Natural killer cell (primary cell): ENCODE data around the gene XYLT2. TPM values are rescaled to one million over a fixed set of nuclear protein-coding genes. Genes with fewer than 3 reads are reported as not detected.

Experiments
- ATAC-seq, 3 donors: fragments of 150-1000 bp in 2 of 3; fragments of 200-7000 bp in 1 of 3; cut with Tn5 transposase; 1 replicate in 1 of 3; 2 replicates in 2 of 3; pipeline ENCODE4 v1.10.0; 2021; ENCODE audit warnings: mild to moderate bottlenecking in 2 of 3, moderate library complexity in 2 of 3
- DNase-seq, 2 donors: peaks; one replicate each; pipeline versions ENCODE4 v3.0.0 to v3.0.0-alpha.2; 2013 to 2021; ENCODE audit warnings: mixed read lengths in 1 of 2
- H3K27ac ChIP-seq: one replicate; pipeline ENCODE4 v1.5.1; 2013; ENCODE audit warnings: mild to moderate bottlenecking, low read length
- H3K27me3 ChIP-seq: one replicate; pipeline ENCODE4 v1.6.1; 2013; ENCODE audit warnings: low read length; ENCODE audit not compliant: control insufficient read depth, insufficient read depth
- H3K36me3 ChIP-seq: one replicate; pipeline ENCODE4 v1.6.1; 2013; ENCODE audit warnings: low read length; ENCODE audit not compliant: control insufficient read depth, insufficient read depth
- H3K4me1 ChIP-seq: one replicate; pipeline ENCODE4 v1.6.1; 2013; ENCODE audit warnings: low read length; ENCODE audit not compliant: control insufficient read depth, insufficient read depth
- H3K4me3 ChIP-seq: one replicate; pipeline ENCODE4 v1.5.1; 2013; ENCODE audit warnings: low read length
- H3K9me3 ChIP-seq: one replicate; pipeline ENCODE4 v1.6.1; 2013; ENCODE audit warnings: low read length; ENCODE audit not compliant: control insufficient read depth, insufficient read depth
- H3K27ac Mint-ChIP-seq, 2 donors: one replicate each; pipeline ENCODE4 v1.8.0; 2022; ENCODE audit warnings: mild to moderate bottlenecking in 2 of 2, mixed read lengths in 2 of 2, moderate library complexity in 1 of 2
- H3K27me3 Mint-ChIP-seq, 2 donors: one replicate each; pipeline ENCODE4 v1.8.0; 2022; ENCODE audit warnings: low read depth in 2 of 2, mixed read lengths in 2 of 2
- H3K36me3 Mint-ChIP-seq: one replicate; pipeline ENCODE4 v1.8.0; 2022; ENCODE audit warnings: mixed read lengths
- H3K4me1 Mint-ChIP-seq, 2 donors: one replicate each; pipeline ENCODE4 v1.8.0; 2022; ENCODE audit warnings: mixed read lengths in 2 of 2
- H3K4me3 Mint-ChIP-seq: one replicate; pipeline ENCODE4 v1.8.0; 2022; ENCODE audit warnings: mild to moderate bottlenecking, moderate library complexity, mixed read lengths
- H3K9me3 Mint-ChIP-seq, 2 donors: one replicate each; pipeline ENCODE4 v1.8.0; 2022; ENCODE audit warnings: mixed read lengths in 2 of 2
- CTCF ChIP-seq: fragments of 200-600 bp; IDR thresholded peaks from one replicate; pipeline ENCODE4 v1.8.0; 2022; ENCODE audit warnings: antibody characterized with exemption
- WGBS: methylation state at CpG from one replicate; pipeline ENCODE4 v1.1.7; 2013; ENCODE audit warnings: missing lambda C conversion rate; ENCODE audit not compliant: insufficient coverage; 5-methylcytosine and 5-hydroxymethylcytosine counted together
- intact Hi-C: fragments of 100-400 bp; cut with micrococcal nuclease; formaldehyde crosslinking; loops from one replicate; pipeline ENCODE4 v1.14.2; 2022
- total RNA-seq, 4 donors: library from RNA; stranded (reverse); fragments of 120-200 nt in 1 of 4; gene quantifications; one replicate each; pipeline versions ENCODE4 v1.2.3 to v1.2.4, GENCODE V29; 2013 to 2022

The XYLT2 gene
- total RNA-seq, 3 donors from 2014 or later (not counting 1 experiment from before 2014, with no cell fraction given): 16.3 to 25.4 (median 18.6) TPM

DNA sequence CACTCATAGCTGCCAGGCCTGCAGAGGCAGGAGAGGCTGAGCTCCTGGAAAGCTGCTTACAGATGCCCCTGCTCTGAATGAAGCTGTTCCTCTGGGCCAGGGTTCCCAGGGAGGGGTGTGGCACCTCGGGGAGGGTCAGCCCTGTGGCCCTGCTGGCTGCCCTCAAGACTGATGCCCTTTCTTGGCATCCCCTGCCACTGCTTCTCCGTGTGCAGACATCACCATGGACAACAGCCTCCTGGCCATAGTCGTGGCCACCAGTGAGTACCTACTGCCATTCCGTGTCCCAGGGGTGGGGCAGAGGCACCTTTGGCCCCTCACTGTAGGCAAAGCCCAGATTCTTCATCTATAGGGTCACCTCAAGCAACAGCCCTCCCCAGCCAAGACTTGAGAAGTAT is 18.1 kb downstream of the XYLT2 start:
- H3K4me1 Mint-ChIP-seq: peaks cover 7 to 15% of the 10 kb centered on the region in 2 donors
- H3K27me3 Mint-ChIP-seq: no peaks in the 10 kb centered on the region
- no peak for ATAC-seq
- no peaks in the 10 kb centered on the region for H3K9me3 Mint-ChIP-seq
- H3K9me3 ChIP-seq: no peaks in the 10 kb centered on the region
- 94% methylated on average over 4 of the region's 4 CpGs for WGBS
- H3K4me1 ChIP-seq: peaks cover 7% of the 10 kb centered on the region
- H3K36me3 ChIP-seq: peaks cover 38% of the 10 kb centered on the region
- DNase-seq: no peak
- peak overlapping the region in 1 of 2 donors; percentile 13 for H3K27ac Mint-ChIP-seq
- H3K27me3 ChIP-seq: no peaks in the 10 kb centered on the region
- H3K36me3 Mint-ChIP-seq: peaks cover 9% of the 10 kb centered on the region
- no peak overlapping the region for H3K4me3 Mint-ChIP-seq
- no peak overlapping the region for H3K27ac ChIP-seq
- intact Hi-C loops: loop anchor here (5.0 kb wide), 1 partner anchor 33 kb away; the partner anchor contains the start of gene LRRC59
- H3K4me3 ChIP-seq: no peak overlapping the region
- no peak for TF ChIP-seq CTCF

DNA sequence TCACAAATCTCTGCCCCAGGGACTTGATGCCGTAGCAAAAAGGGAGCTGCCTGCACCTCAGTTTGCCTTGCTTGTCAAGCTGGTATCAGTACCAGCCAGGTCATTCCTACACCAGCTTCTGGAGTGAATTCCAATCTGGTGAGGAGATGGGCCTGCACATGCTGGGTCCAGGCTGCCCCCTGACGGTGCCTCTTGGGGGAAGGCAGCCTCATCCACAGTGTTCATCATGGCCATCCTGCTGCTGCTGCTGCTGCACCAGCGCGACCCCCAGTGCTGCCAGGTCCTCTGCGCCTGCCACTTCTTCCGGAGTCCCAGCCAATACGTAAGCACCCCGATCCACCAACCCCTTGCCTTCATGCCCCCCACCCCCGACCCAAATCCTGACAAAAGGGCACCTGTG is 18.8 kb downstream of the XYLT2 start:
- H3K27me3 Mint-ChIP-seq: no peaks in the 10 kb centered on the region
- WGBS: 96% methylated on average over 9 of the region's 9 CpGs
- no peak for ATAC-seq
- no peak for DNase-seq
- Histone ChIP-seq H3K27me3 (no peaks in the 10 kb centered on the region), H3K4me1 (peaks cover 7% of the 10 kb centered on the region), H3K36me3 (peaks cover 41% of the 10 kb centered on the region), H3K9me3 (no peaks in the 10 kb centered on the region), H3K27ac (no peak overlapping the region), H3K4me3 (no peak overlapping the region)
- no peak overlapping the region for H3K4me3 Mint-ChIP-seq
- intact Hi-C loops: loop anchor here (5.0 kb wide), 1 partner anchor 33 kb away; the partner anchor contains the start of gene LRRC59
- TF ChIP-seq CTCF: no peak
- no peak overlapping the region for H3K27ac Mint-ChIP-seq
- H3K9me3 Mint-ChIP-seq: no peaks in the 10 kb centered on the region
- H3K4me1 Mint-ChIP-seq: peaks cover 7 to 14% of the 10 kb centered on the region in 2 donors
- H3K36me3 Mint-ChIP-seq: peaks cover 9% of the 10 kb centered on the region

GRCh38 chr17:50365165-50365564 is 19.2 kb downstream of the XYLT2 start:
- intact Hi-C loops: no loop called here
- Histone ChIP-seq H3K36me3 (peaks cover 45% of the 10 kb centered on the region), H3K4me1 (peaks cover 7% of the 10 kb centered on the region), H3K27ac (no peak overlapping the region), H3K27me3 (no peaks in the 10 kb centered on the region), H3K4me3 (no peak overlapping the region), H3K9me3 (no peaks in the 10 kb centered on the region)
- no peaks in the 10 kb centered on the region for H3K9me3 Mint-ChIP-seq
- DNase-seq (no peak), ATAC-seq (no peak)
- H3K27me3 Mint-ChIP-seq: no peaks in the 10 kb centered on the region
- H3K27ac Mint-ChIP-seq: no peak overlapping the region
- H3K36me3 Mint-ChIP-seq: peaks cover 9% of the 10 kb centered on the region
- H3K4me1 Mint-ChIP-seq: peaks cover 7 to 14% of the 10 kb centered on the region in 2 donors
- 75% methylated on average over 2 of the region's 2 CpGs for WGBS
- H3K4me3 Mint-ChIP-seq: no peak overlapping the region
- no peak for TF ChIP-seq CTCF
